WTC11 (cell line): ENCODE results near the gene ADGRV1. TPM values are rescaled to one million over a fixed set of nuclear protein-coding genes. Genes with fewer than 3 reads are reported as not detected.

Experiments used
- ATAC-seq: fragments of 200-7000 bp; cut with Tn5 transposase; 2 replicates; pipeline ENCODE4 v1.10.0; 2021; ENCODE audit warnings: mild to moderate bottlenecking, moderate library complexity
- CTCF ChIA-PET: fragments of 300-600 bp; sonication (Branson Sonifier 250); formaldehyde crosslinking; loops from one replicate; lab custom pipeline; 2021; ENCODE audit warnings: antibody characterized with exemption; lab: Charles Lee
- POLR2A ChIA-PET: fragments of 350-600 bp; sonication (Branson Sonifier 250); formaldehyde crosslinking; loops from one replicate; lab custom pipeline; 2021; ENCODE audit warnings: antibody characterized with exemption; lab: Charles Lee
- DNase-seq: peaks from one replicate; pipeline ENCODE4 v3.0.0; 2021; ENCODE audit warnings: low spot score
- H3K27ac Mint-ChIP-seq: 2 replicates; pipeline ENCODE4 v1.8.0; 2021; ENCODE audit warnings: mixed read lengths
- H3K27me3 Mint-ChIP-seq: 2 replicates; pipeline ENCODE4 v1.8.0; 2021; ENCODE audit warnings: low read depth, mild to moderate bottlenecking, moderate library complexity, mixed read lengths
- H3K36me3 Mint-ChIP-seq: 2 replicates; pipeline ENCODE4 v1.8.0; 2021; ENCODE audit warnings: mixed read lengths
- H3K4me1 Mint-ChIP-seq: 2 replicates; pipeline ENCODE4 v1.8.0; 2022; ENCODE audit warnings: mixed read lengths
- H3K4me3 Mint-ChIP-seq: 2 replicates; pipeline ENCODE4 v1.8.0; 2021; ENCODE audit warnings: mild to moderate bottlenecking, moderate library complexity, mixed read lengths
- H3K9me3 Mint-ChIP-seq: 2 replicates; pipeline ENCODE4 v1.8.0; 2021; ENCODE audit warnings: mixed read lengths
- ATF3 ChIP-seq: sonication (generic); formaldehyde crosslinking; conservative IDR thresholded peaks from 2 replicates; pipeline ENCODE4 v1.8.1; 2022; ENCODE audit warnings: mild to moderate bottlenecking, missing genetic modification reagents
- E2F4 ChIP-seq: sonication (generic); formaldehyde crosslinking; IDR thresholded peaks from 2 replicates; pipeline ENCODE4 v1.8.1; 2022; ENCODE audit warnings: low read depth, mild to moderate bottlenecking, moderate library complexity, missing genetic modification reagents, borderline replicate concordance
- EMX1 ChIP-seq: fragments of 250-450 bp; sonication (Bioruptor Pico); IDR thresholded peaks from 2 replicates; pipeline ENCODE4 v1.8.0; 2021; ENCODE audit warnings: mild to moderate bottlenecking
- FOXK1 ChIP-seq: sonication (generic); formaldehyde crosslinking; IDR thresholded peaks from 2 replicates; pipeline ENCODE4 v1.8.0; 2022; ENCODE audit warnings: mild to moderate bottlenecking, moderate library complexity, missing genetic modification reagents
- GABPB1 ChIP-seq: sonication (generic); formaldehyde crosslinking; IDR thresholded peaks from 2 replicates; pipeline ENCODE4 v1.8.1; 2023; ENCODE audit warnings: mild to moderate bottlenecking, missing genetic modification reagents
- JUN ChIP-seq: sonication (generic); formaldehyde crosslinking; IDR thresholded peaks from 2 replicates; pipeline ENCODE4 v1.8.0; 2023; ENCODE audit warnings: mild to moderate bottlenecking, missing genetic modification reagents
- MAX ChIP-seq: sonication (generic); formaldehyde crosslinking; IDR thresholded peaks from 2 replicates; pipeline ENCODE4 v1.8.0; 2022; ENCODE audit warnings: mild to moderate bottlenecking, missing genetic modification reagents
- MXD4 ChIP-seq: fragments of 250-450 bp; sonication (Bioruptor Pico); IDR thresholded peaks from 2 replicates; pipeline ENCODE4 v1.8.0; 2021; ENCODE audit warnings: mild to moderate bottlenecking, moderate library complexity, borderline replicate concordance
- OVOL2 ChIP-seq: fragments of 250-450 bp; sonication (Bioruptor Pico); IDR thresholded peaks from 2 replicates; pipeline ENCODE4 v1.9.0; 2021; ENCODE audit warnings: mild to moderate bottlenecking, borderline replicate concordance
- RORB ChIP-seq: fragments of 250-450 bp; sonication (Bioruptor Pico); IDR thresholded peaks from 2 replicates; pipeline ENCODE4 v1.9.0; 2021; ENCODE audit warnings: mild to moderate bottlenecking
- TP53 ChIP-seq: sonication (generic); formaldehyde crosslinking; IDR thresholded peaks from 2 replicates; pipeline ENCODE4 v1.8.1; 2023; ENCODE audit warnings: mild to moderate bottlenecking, missing genetic modification reagents
- ZBTB21 ChIP-seq: sonication (generic); formaldehyde crosslinking; IDR thresholded peaks from 2 replicates; pipeline ENCODE4 v1.8.1; 2023; ENCODE audit warnings: mild to moderate bottlenecking, missing genetic modification reagents, borderline replicate concordance
- ZNF219 ChIP-seq: sonication (generic); formaldehyde crosslinking; IDR thresholded peaks from 2 replicates; pipeline ENCODE4 v1.8.0; 2023; ENCODE audit warnings: missing genetic modification reagents, mild to moderate bottlenecking, borderline replicate concordance
- ZNF232 ChIP-seq: sonication (generic); formaldehyde crosslinking; IDR thresholded peaks from 2 replicates; pipeline ENCODE4 v1.8.0; 2022; ENCODE audit warnings: mild to moderate bottlenecking, missing genetic modification reagents
- ZNF396 ChIP-seq: fragments of 250-450 bp; sonication (Bioruptor Pico); IDR thresholded peaks from 2 replicates; pipeline ENCODE4 v1.8.0; 2021; ENCODE audit warnings: mild to moderate bottlenecking, moderate library complexity, borderline replicate concordance
- ZNF512 ChIP-seq: sonication (generic); formaldehyde crosslinking; IDR thresholded peaks from 2 replicates; pipeline ENCODE4 v1.8.1; 2022; ENCODE audit warnings: missing genetic modification reagents, borderline replicate concordance
- ZNF671 ChIP-seq: fragments of 250-450 bp; sonication (Bioruptor Pico); IDR thresholded peaks from 2 replicates; pipeline ENCODE4 v1.8.0; 2021; ENCODE audit warnings: mild to moderate bottlenecking
- total RNA-seq: library from RNA; stranded (reverse); gene quantifications from 3 replicates; pipeline ENCODE4 v1.2.3, GENCODE V29; 2021
- TF ChIP-seq, protein P1 (sequence below): sonication (generic); formaldehyde crosslinking; IDR thresholded peaks from 2 replicates; pipeline ENCODE4 v1.8.0; 2023; ENCODE audit warnings: mild to moderate bottlenecking, missing genetic modification reagents
- TF ChIP-seq, protein P2 (sequence below): sonication (generic); formaldehyde crosslinking; IDR thresholded peaks from 2 replicates; pipeline ENCODE4 v1.8.1; 2022; ENCODE audit warnings: low read depth, missing genetic modification reagents, borderline replicate concordance

The ADGRV1 gene
- total RNA-seq, 1 experiment from 2014 or later = 74.5 TPM

- Mint-ChIP-seq H3K4me3 (no peak overlapping the region), H3K36me3 (peaks cover 13% of the 10 kb centered on the region), H3K9me3 (peaks cover 10% of the 10 kb centered on the region)
- ChIA-PET CTCF (no interaction called here), POLR2A (interaction anchor here (0.5 kb wide), 1 partner anchor 333 kb away, joined by 4 read pairs; no protein-coding TSS in a partner anchor)
- ATAC-seq = no peak
- no peak for DNase-seq
- TF ChIP-seq GABPB1 (CRISPR knock-in tag) (no peak), EMX1 (CRISPR knock-in tag) (no peak), MAX (no peak), ZNF671 (no peak), ZBTB21 (CRISPR knock-in tag) (no peak), JUN (CRISPR knock-in tag) (no peak), E2F4 (no peak), RORB (CRISPR knock-in tag) (no peak), ATF3 (CRISPR knock-in tag) (no peak), ZNF219 (CRISPR knock-in tag) (no peak)
- TF ChIP-seq, protein P1, sequence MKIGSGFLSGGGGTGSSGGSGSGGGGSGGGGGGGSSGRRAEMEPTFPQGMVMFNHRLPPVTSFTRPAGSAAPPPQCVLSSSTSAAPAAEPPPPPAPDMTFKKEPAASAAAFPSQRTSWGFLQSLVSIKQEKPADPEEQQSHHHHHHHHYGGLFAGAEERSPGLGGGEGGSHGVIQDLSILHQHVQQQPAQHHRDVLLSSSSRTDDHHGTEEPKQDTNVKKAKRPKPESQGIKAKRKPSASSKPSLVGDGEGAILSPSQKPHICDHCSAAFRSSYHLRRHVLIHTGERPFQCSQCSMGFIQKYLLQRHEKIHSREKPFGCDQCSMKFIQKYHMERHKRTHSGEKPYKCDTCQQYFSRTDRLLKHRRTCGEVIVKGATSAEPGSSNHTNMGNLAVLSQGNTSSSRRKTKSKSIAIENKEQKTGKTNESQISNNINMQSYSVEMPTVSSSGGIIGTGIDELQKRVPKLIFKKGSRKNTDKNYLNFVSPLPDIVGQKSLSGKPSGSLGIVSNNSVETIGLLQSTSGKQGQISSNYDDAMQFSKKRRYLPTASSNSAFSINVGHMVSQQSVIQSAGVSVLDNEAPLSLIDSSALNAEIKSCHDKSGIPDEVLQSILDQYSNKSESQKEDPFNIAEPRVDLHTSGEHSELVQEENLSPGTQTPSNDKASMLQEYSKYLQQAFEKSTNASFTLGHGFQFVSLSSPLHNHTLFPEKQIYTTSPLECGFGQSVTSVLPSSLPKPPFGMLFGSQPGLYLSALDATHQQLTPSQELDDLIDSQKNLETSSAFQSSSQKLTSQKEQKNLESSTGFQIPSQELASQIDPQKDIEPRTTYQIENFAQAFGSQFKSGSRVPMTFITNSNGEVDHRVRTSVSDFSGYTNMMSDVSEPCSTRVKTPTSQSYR = no peak
- TF ChIP-seq, all 79 proteins: peak for 0
- H3K4me1 Mint-ChIP-seq = peaks cover 12% of the 10 kb centered on the region
- peak overlapping the region; percentile 1; the same call in 1 of the 2 replicates for H3K27ac Mint-ChIP-seq
- H3K27me3 Mint-ChIP-seq = no peaks in the 10 kb centered on the region
Observed at GRCh38 chr5:91048073-91048472, 489.5 kb downstream of the ADGRV1 start.

- H3K4me1 Mint-ChIP-seq = peaks cover 12% of the 10 kb centered on the region
Observed at GRCh38 chr5:91049112-91049511, 490.5 kb downstream of the ADGRV1 start.

GRCh38 chr5:91049800-91050199, 491.2 kb downstream of the ADGRV1 start:
- ChIA-PET CTCF (no interaction called here), POLR2A (no interaction called here)
- DNase-seq (no peak), ATAC-seq (no peak)
- no peak overlapping the region for H3K4me3 Mint-ChIP-seq
- peaks cover 10% of the 10 kb centered on the region for H3K36me3 Mint-ChIP-seq
- H3K9me3 Mint-ChIP-seq = peaks cover 7% of the 10 kb centered on the region
- H3K4me1 Mint-ChIP-seq = peaks cover 12% of the 10 kb centered on the region
- H3K27ac Mint-ChIP-seq = no peak overlapping the region
- no peaks in the 10 kb centered on the region for H3K27me3 Mint-ChIP-seq
- TF ChIP-seq FOXK1 (CRISPR knock-in tag) (no peak), ZNF512 (CRISPR knock-in tag) (no peak), OVOL2 (CRISPR knock-in tag) (no peak), MXD4 (no peak), TP53 (CRISPR knock-in tag) (no peak), ZNF232 (CRISPR knock-in tag) (no peak)
- TF ChIP-seq, protein P2, sequence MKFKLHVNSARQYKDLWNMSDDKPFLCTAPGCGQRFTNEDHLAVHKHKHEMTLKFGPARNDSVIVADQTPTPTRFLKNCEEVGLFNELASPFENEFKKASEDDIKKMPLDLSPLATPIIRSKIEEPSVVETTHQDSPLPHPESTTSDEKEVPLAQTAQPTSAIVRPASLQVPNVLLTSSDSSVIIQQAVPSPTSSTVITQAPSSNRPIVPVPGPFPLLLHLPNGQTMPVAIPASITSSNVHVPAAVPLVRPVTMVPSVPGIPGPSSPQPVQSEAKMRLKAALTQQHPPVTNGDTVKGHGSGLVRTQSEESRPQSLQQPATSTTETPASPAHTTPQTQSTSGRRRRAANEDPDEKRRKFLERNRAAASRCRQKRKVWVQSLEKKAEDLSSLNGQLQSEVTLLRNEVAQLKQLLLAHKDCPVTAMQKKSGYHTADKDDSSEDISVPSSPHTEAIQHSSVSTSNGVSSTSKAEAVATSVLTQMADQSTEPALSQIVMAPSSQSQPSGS = no peak

More at GRCh38 chr5:91049112-91049511, 490.5 kb downstream of the ADGRV1 start:
- Mint-ChIP-seq H3K27me3 (no peaks in the 10 kb centered on the region), H3K9me3 (peaks cover 10% of the 10 kb centered on the region), H3K4me3 (no peak overlapping the region), H3K36me3 (peaks cover 13% of the 10 kb centered on the region), H3K27ac (no peak overlapping the region)
- ChIA-PET POLR2A (no interaction called here), CTCF (no interaction called here)
- ATAC-seq (no peak), DNase-seq (no peak)
- TF ChIP-seq E2F4 (no peak), ZNF396 (no peak)
